Measurements from ENCODE around the gene ALAS2. TPM values are rescaled to one million over a fixed set of nuclear protein-coding genes. Genes with fewer than 3 reads are reported as not detected.
A peak's percentile ranks its signal among the peaks of the same experiment; 100 is the strongest.

ALAS2 gene
- total and polyA plus RNA-seq, 7 donors = 0.03 to 8.1 (median 3.3) TPM; not detected in 3

DNA sequence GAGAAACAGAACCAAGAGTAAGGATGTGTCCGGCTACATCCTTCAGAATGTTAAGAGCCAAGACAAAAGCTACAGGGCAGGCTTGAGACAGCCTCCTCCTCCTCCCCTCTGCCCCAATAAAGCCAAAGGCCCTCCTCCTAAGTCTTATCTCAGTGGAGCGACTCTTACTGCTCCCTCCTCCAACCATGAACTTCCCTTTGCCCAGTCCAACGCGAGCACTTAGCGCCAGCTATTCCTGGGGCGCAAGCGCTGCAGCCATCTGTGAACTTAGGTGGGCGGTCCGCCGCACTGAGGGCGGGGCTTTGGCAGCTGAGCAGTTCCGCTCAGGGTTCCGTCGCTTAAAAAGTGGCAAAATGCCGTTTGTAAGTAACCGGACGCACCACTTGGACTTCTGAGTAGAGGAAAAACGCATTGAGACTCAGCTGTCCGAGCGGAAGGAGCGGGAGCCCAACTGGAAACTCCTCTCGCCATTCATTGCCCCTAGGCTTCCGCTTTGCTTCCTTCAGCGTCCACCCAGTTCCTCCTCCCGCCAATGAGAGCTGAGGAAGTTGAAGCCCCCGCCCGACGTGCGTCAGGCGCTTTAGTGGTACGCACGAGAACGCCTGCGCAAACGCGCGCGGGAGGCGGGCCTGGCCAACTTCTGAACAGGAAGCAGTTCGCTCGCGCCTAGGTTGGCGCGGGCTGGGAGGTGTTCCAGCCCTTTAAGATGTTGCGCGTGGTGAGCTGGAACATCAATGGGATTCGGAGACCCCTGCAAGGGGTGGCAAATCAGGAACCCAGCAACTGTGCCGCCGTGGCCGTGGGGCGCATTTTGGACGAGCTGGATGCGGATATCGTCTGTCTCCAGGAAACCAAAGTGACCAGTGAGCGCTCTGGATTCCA lies 30.8 kb downstream of the ALAS2 start, which contains the start of gene APEX2:
TSS of gene APEX2 (plus strand) at position 647 of the 882 bp plus-strand sequence. CDS start at position 707, 60 bp downstream.
- Histone ChIP-seq H3K27ac (peak within 1 kb of the TSS; percentile 90), H3K9me3 (no peaks in the 10 kb centered on the region), H3K4me3 (peak within 1 kb of the TSS; percentile 80), H3K27me3 (ENCODE audit: insufficient read depth in 3 of 3, low read length in 2 of 3) (no peaks in the 10 kb centered on the region), H3K4me1 (no peaks in the 10 kb centered on the region), H3K36me3 (ENCODE audit: insufficient read depth in 1 of 2, low read depth in 1 of 2) (peaks cover 2 to 14% of the 10 kb centered on the region in 2 donors)
- WGBS, 3 donors = 0 to 32% (median 1%) methylated on average over 51 to 55 of the region's 55 CpGs
- intact Hi-C loops (cut with DNase I) = loop anchor here (5.0 to 10.0 kb wide), 3 partner anchors 355 to 1315 kb away; partner anchors contain the start of gene HUWE1 (in 1 of the 2)
- ATAC-seq = peak; percentile 87 to 93 (median 92)
- TF ChIP-seq, protein P1, sequence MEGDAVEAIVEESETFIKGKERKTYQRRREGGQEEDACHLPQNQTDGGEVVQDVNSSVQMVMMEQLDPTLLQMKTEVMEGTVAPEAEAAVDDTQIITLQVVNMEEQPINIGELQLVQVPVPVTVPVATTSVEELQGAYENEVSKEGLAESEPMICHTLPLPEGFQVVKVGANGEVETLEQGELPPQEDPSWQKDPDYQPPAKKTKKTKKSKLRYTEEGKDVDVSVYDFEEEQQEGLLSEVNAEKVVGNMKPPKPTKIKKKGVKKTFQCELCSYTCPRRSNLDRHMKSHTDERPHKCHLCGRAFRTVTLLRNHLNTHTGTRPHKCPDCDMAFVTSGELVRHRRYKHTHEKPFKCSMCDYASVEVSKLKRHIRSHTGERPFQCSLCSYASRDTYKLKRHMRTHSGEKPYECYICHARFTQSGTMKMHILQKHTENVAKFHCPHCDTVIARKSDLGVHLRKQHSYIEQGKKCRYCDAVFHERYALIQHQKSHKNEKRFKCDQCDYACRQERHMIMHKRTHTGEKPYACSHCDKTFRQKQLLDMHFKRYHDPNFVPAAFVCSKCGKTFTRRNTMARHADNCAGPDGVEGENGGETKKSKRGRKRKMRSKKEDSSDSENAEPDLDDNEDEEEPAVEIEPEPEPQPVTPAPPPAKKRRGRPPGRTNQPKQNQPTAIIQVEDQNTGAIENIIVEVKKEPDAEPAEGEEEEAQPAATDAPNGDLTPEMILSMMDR (IDR thresholded peaks at IDR 0.05) = no peak
- peak; percentile 92 to 95 for DNase-seq

DNA sequence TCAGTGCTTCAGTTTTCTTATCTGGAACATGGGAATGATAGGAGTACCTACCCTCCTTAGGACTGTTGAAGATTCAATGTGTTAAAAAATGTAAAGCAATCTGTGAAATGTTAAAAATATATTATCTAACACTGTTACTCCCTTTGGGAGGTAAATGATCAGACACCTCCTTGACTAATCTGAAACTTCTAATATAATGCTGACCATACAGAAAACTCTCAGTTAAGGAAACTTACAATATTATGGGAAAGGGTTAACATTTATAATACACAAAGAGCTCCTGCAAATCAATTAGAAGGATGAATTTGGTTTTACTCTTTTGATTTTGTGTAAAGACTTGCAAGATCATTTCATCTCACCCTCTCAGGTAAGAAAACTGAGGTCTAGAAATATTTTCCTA lies 35.2 kb downstream of the ALAS2 start:
- no peaks in the 10 kb centered on the region for H3K27me3 ChIP-seq (ENCODE audit: insufficient read depth in 3 of 3, low read length in 2 of 3)
- H3K36me3 ChIP-seq (ENCODE audit: insufficient read depth in 1 of 2, low read depth in 1 of 2) = no peaks in the 10 kb centered on the region
- TF ChIP-seq, protein P1 (IDR thresholded peaks at IDR 0.05) = no peak
- intact Hi-C loops (cut with DNase I) = loop anchor here in 1 of 2 donors (10.0 kb wide), 1 partner anchor 1311 kb away; the partner anchor contains the start of gene HUWE1
- ATAC-seq (no peak), DNase-seq (no peak)
- H3K4me3 ChIP-seq = peak overlapping the region; percentile 15
- H3K9me3 ChIP-seq = no peaks in the 10 kb centered on the region
- H3K27ac ChIP-seq = peak overlapping the region; percentile 90
- no peaks in the 10 kb centered on the region for H3K4me1 ChIP-seq

DNA sequence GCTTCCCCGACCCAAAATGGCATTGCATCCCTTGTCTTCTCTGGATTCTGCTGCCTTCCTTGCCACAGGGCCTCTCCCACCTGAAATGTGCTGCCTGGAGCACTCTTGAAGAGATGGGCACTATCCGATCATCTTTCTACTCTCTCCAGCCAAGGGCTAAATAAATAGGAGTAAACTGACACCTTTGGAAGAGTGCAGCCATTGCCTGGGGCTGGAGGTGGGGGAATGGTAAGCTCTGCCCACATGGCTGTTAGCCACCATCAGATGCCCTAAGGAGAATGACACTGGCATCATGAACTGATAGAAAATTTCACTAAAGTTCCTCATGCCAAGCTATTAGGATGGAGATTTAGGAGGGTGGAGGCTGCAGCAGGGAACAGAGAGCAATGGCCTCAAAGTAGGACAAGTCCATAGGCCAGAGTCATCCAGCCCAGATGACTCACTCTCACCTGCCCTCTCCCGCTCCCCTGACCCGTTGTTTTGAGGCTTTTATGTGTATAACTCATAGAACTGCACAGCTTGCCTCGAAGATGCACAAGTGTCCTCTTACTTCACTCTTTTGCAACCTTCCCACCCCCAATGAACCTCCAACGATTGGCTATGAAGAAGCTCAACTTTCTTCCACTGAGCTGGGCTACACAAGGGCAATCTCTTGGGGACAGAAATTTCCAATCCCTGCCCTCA lies 36.0 kb downstream of the ALAS2 start:
- peak overlapping the region; percentile 46 for H3K4me3 ChIP-seq
- 24 to 38% (median 38%) methylated on average over 6 of the region's 6 CpGs for WGBS, 3 donors

DNA sequence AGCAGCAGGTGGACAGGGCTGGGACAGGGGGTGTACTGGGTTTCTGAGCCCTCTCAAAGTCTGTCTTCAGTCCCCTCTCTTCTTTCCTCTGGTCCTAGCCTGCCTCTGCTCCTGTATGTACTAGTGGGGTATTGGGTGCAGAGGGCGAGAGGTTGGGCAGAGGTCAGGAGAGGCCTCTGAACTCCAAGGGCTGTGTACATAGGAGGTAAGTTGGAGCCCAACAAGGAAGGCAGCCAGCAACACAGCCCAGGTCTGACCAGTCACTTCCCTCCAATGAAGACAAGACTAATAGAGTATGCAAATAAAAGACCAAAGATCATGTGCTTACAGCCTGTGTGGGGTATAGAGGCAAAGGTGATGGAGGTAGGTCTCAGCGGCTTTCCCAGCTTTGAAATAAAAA lies 36.7 kb downstream of the ALAS2 start, which contains the start of gene PFKFB1:
TSS of gene PFKFB1 (minus strand) at position 90 of the 400 bp plus-strand sequence. CDS start 181 bp downstream, outside the sequence.
- DNase-seq (no peak), ATAC-seq (peak in 2 of 4 donors; percentile 3 to 8)
- H3K4me1 ChIP-seq = no peaks in the 10 kb centered on the region
- peak within 1 kb of the TSS; percentile 46 for H3K4me3 ChIP-seq
- H3K9me3 ChIP-seq = no peaks in the 10 kb centered on the region
- H3K27ac ChIP-seq = peak within 1 kb of the TSS; percentile 90
- WGBS, 3 donors = 51 to 100% (median 66%) methylated on average over 1 to 2 of the region's 2 CpGs
- no peaks in the 10 kb centered on the region for H3K36me3 ChIP-seq (ENCODE audit: insufficient read depth in 1 of 2, low read depth in 1 of 2)
- intact Hi-C loops (cut with DNase I) = loop anchor here in 1 of 2 donors (10.0 kb wide), 1 partner anchor 1309 kb away; the partner anchor contains the start of gene HUWE1
- TF ChIP-seq, protein P1 (IDR thresholded peaks at IDR 0.05) = no peak
- H3K27me3 ChIP-seq (ENCODE audit: insufficient read depth in 3 of 3, low read length in 2 of 3) = no peaks in the 10 kb centered on the region

More for the DNA sequence above, 36.0 kb downstream of the ALAS2 start:
- intact Hi-C loops (cut with DNase I) = loop anchor here in 1 of 2 donors (10.0 kb wide), 1 partner anchor 1310 kb away; the partner anchor contains the start of gene HUWE1
- no peaks in the 10 kb centered on the region for H3K4me1 ChIP-seq
- peak overlapping the region; percentile 90 for H3K27ac ChIP-seq
- DNase-seq = peak in 1 of 2 donors; percentile 60
- no peaks in the 10 kb centered on the region for H3K9me3 ChIP-seq
- no peaks in the 10 kb centered on the region for H3K36me3 ChIP-seq (ENCODE audit: insufficient read depth in 1 of 2, low read depth in 1 of 2)
- peak; percentile 56 to 62 (median 60) for ATAC-seq
- no peaks in the 10 kb centered on the region for H3K27me3 ChIP-seq (ENCODE audit: insufficient read depth in 3 of 3, low read length in 2 of 3)
- TF ChIP-seq, protein P1 (IDR thresholded peaks at IDR 0.05) = no peak
